ENCODE results near the gene DCTPP1.
A peak's percentile ranks its signal among the peaks of the same experiment; 100 is the strongest.
"Not testable (repeated sequence)": the region's sequence is repeated elsewhere in the genome, so short reads cannot be mapped to it uniquely, and the experiment has no call there.

Gene DCTPP1

DNA sequence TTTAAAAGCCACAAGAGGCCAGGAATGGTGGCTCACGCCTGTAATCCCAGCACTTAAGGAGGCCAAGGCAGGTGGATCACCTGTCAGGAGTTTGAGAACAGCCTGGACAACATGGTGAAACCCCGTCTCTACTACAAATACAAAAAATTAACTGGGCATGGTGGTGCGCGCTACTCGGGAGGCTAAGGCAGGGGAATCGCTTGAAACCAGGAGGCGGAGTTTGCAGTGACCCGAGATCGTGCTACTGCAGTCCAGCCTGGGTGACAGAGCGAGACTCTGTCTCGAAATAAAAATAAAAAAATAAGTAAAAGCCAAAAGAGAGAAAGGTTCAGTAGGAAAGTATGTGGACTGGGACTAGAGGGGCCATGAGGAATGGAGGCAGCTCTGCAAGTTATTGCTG lies 29.6 kb upstream of the DCTPP1 start:
- no peak overlapping the region for H3K27ac ChIP-seq (ENCODE audit: low read depth, low read length)
- H3K4me1 ChIP-seq (ENCODE audit: control insufficient read depth, insufficient read depth, low read length) = no peaks in the 10 kb centered on the region
- no peak overlapping the region for H3K9ac ChIP-seq (ENCODE audit: low read length)
- no peak overlapping the region for H3K4me3 ChIP-seq (ENCODE audit: low read length)
- H3K27me3 ChIP-seq (ENCODE audit: control insufficient read depth, insufficient read depth, low read length) = no peaks in the 10 kb centered on the region
- no peaks in the 10 kb centered on the region for H3K36me3 ChIP-seq (ENCODE audit: control insufficient read depth, insufficient read depth, low read length)

DNA sequence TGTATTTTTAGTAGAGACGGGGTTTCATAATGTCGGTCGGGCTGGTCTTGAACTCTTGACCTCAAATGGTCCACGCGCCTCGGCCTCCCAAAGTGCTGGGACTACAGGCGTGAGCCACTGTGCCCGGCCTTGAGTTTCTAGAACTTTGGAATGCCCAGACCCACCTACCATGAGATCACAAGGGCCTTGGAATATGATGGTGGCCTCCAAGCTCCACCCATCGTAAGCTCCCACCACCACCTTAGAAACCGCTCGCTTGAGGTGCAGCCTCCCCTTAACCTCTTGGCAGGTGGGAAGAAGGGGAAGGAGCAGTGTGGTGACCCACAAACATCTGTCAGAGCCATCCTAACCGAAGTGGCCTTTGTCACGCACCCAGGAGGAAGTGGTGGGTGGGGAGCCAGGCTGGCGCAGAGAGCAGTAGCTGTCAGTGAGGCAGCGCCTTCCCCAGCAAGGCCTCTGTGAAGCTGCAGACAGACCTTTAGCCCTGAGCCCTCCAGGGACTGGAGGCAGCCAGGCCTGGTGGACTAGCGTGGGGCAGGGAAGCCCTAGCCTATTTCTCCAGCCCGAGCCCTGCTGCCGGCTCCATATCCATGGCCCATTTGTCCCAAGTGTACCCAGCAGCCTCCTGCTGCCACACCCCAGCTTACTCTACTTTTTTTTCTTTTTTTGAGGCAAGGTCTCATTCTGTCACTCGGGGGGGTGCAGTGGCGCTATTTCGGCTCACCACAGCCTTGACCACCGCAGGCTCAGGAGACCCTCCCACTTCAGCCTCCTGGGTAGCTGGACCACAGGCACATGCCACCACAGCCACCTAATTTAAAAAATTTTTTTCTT lies 28.9 kb upstream of the DCTPP1 start:
- no peak overlapping the region for H3K4me3 ChIP-seq (ENCODE audit: low read length)
- H3K9ac ChIP-seq (ENCODE audit: low read length) = no peak overlapping the region
- H3K27me3 ChIP-seq (ENCODE audit: control insufficient read depth, insufficient read depth, low read length) = no peaks in the 10 kb centered on the region
- no peaks in the 10 kb centered on the region for H3K4me1 ChIP-seq (ENCODE audit: control insufficient read depth, insufficient read depth, low read length)
- no peak overlapping the region for H3K27ac ChIP-seq (ENCODE audit: low read depth, low read length)
- no peaks in the 10 kb centered on the region for H3K36me3 ChIP-seq (ENCODE audit: control insufficient read depth, insufficient read depth, low read length)

- Histone ChIP-seq H3K27me3 (ENCODE audit: control insufficient read depth, insufficient read depth, low read length) (no peaks in the 10 kb centered on the region), H3K9ac (ENCODE audit: low read length) (no peak overlapping the region), H3K4me1 (ENCODE audit: control insufficient read depth, insufficient read depth, low read length) (no peaks in the 10 kb centered on the region), H3K4me3 (ENCODE audit: low read length) (no peak overlapping the region), H3K36me3 (ENCODE audit: control insufficient read depth, insufficient read depth, low read length) (no peaks in the 10 kb centered on the region), H3K27ac (ENCODE audit: low read depth, low read length) (no peak overlapping the region)
Observed at GRCh38 chr16:30457743-30458560, 28.1 kb upstream of the DCTPP1 start.

- Histone ChIP-seq H3K4me3 (ENCODE audit: low read length) (no peak overlapping the region), H3K27ac (ENCODE audit: low read depth, low read length) (no peak overlapping the region), H3K27me3 (ENCODE audit: control insufficient read depth, insufficient read depth, low read length) (no peaks in the 10 kb centered on the region), H3K4me1 (ENCODE audit: control insufficient read depth, insufficient read depth, low read length) (no peaks in the 10 kb centered on the region), H3K9ac (ENCODE audit: low read length) (no peak overlapping the region), H3K36me3 (ENCODE audit: control insufficient read depth, insufficient read depth, low read length) (no peaks in the 10 kb centered on the region)
Observed at GRCh38 chr16:30457256-30457655, 27.4 kb upstream of the DCTPP1 start.

GRCh38 chr16:30456302-30456701 lies 26.5 kb upstream of the DCTPP1 start:
- H3K4me1 ChIP-seq (ENCODE audit: control insufficient read depth, insufficient read depth, low read length) = no peaks in the 10 kb centered on the region
- no peak overlapping the region for H3K27ac ChIP-seq (ENCODE audit: low read depth, low read length)
- H3K27me3 ChIP-seq (ENCODE audit: control insufficient read depth, insufficient read depth, low read length) = no peaks in the 10 kb centered on the region
- no peak overlapping the region for H3K9ac ChIP-seq (ENCODE audit: low read length)
- no peaks in the 10 kb centered on the region for H3K36me3 ChIP-seq (ENCODE audit: control insufficient read depth, insufficient read depth, low read length)
- H3K4me3 ChIP-seq (ENCODE audit: low read length) = no peak overlapping the region

- not testable (repeated sequence) for H3K4me3 ChIP-seq (ENCODE audit: low read length); H3K4me1 ChIP-seq (ENCODE audit: control insufficient read depth, insufficient read depth, low read length); H3K36me3 ChIP-seq (ENCODE audit: control insufficient read depth, insufficient read depth, low read length); H3K27ac ChIP-seq (ENCODE audit: low read depth, low read length); H3K27me3 ChIP-seq (ENCODE audit: control insufficient read depth, insufficient read depth, low read length); H3K9ac ChIP-seq (ENCODE audit: low read length)
Observed at GRCh38 chr16:30452709-30453580, 23.1 kb upstream of the DCTPP1 start.

DNA sequence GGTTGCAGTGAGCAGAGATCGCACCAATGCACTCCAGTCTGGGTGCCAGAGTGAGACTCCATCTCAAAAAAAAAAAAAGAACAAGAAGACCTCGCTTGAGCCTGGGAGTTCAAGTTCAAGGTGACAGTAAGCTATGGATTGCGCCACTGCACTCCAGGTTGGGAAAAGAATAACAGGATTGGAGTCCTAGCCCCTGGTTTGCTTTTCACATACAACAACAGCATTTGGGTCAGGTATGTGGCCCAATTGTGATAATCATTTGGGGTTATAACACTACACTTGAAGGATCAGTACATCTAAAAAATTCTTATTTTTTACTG lies 19.2 kb upstream of the DCTPP1 start:
- Histone ChIP-seq H3K4me3 (ENCODE audit: low read length) (no peak overlapping the region), H3K9ac (ENCODE audit: low read length) (no peak overlapping the region), H3K4me1 (ENCODE audit: control insufficient read depth, insufficient read depth, low read length) (peaks cover 6% of the 10 kb centered on the region), H3K27me3 (ENCODE audit: control insufficient read depth, insufficient read depth, low read length) (no peaks in the 10 kb centered on the region), H3K27ac (ENCODE audit: low read depth, low read length) (no peak overlapping the region), H3K36me3 (ENCODE audit: control insufficient read depth, insufficient read depth, low read length) (peaks cover 5% of the 10 kb centered on the region)

DNA sequence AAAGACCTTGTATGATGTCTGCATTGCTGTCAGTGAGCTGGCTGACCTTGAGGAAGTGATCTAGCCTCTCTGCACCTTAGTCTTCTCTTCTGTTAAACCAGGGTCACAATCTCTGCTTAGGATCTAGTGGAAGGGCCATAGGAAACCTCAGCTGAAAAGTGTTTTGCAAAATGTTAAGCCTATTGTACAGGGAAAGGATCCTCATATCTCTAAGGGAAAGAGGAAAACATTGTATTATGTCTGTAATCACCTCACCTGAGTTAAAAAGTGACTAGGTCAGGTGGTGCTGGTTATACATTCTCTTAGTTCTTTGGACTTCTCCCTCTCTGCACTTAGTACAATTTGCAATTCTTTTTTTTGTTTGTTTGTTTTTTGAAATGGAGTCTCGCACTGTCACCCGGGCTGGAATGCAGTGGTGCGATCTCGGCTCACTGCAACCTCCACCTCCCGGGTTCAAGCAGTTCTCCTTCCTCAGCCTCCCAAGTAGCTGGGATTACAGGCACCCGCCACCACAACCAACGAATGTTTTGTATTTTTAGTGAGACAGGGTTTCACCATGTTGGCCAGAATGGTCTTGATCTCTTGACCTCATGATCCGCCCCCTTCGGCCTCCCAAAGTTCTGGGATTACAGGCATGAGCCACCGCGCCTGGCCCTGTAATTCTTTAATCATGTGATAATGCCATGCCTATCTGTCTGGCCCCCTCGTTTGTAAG lies 17.8 kb upstream of the DCTPP1 start:
- H3K4me3 ChIP-seq (ENCODE audit: low read length) = no peak overlapping the region
- H3K36me3 ChIP-seq (ENCODE audit: control insufficient read depth, insufficient read depth, low read length) = peaks cover 5% of the 10 kb centered on the region
- H3K4me1 ChIP-seq (ENCODE audit: control insufficient read depth, insufficient read depth, low read length) = peaks cover 6% of the 10 kb centered on the region
- no peak overlapping the region for H3K9ac ChIP-seq (ENCODE audit: low read length)
- H3K27ac ChIP-seq (ENCODE audit: low read depth, low read length) = no peak overlapping the region
- no peaks in the 10 kb centered on the region for H3K27me3 ChIP-seq (ENCODE audit: control insufficient read depth, insufficient read depth, low read length)

DNA sequence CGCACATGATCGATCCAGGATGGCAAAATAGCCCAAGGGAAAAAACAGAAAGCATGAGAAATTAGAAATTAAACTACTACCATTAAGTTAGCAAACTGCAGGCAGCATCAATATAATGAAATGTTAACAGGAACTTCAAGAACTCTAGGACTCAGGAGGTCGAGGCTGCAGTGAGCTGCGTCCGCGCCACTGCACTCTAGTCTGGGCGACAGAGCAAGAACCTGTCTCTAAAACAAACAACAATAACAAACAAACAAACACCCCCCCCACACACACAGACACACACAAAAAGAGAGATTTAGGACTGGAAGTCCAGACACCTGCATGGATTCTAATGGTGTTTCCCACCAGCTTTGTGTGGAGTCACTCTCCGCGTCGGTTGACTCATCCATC lies 16.4 kb upstream of the DCTPP1 start:
- H3K9ac ChIP-seq (ENCODE audit: low read length) = no peak overlapping the region
- no peaks in the 10 kb centered on the region for H3K27me3 ChIP-seq (ENCODE audit: control insufficient read depth, insufficient read depth, low read length)
- peak overlapping the region; percentile 94 for H3K4me3 ChIP-seq (ENCODE audit: low read length)
- H3K4me1 ChIP-seq (ENCODE audit: control insufficient read depth, insufficient read depth, low read length) = peaks cover 6% of the 10 kb centered on the region
- H3K27ac ChIP-seq (ENCODE audit: low read depth, low read length) = peak overlapping the region; percentile 96
- H3K36me3 ChIP-seq (ENCODE audit: control insufficient read depth, insufficient read depth, low read length) = peaks cover 5% of the 10 kb centered on the region

DNA sequence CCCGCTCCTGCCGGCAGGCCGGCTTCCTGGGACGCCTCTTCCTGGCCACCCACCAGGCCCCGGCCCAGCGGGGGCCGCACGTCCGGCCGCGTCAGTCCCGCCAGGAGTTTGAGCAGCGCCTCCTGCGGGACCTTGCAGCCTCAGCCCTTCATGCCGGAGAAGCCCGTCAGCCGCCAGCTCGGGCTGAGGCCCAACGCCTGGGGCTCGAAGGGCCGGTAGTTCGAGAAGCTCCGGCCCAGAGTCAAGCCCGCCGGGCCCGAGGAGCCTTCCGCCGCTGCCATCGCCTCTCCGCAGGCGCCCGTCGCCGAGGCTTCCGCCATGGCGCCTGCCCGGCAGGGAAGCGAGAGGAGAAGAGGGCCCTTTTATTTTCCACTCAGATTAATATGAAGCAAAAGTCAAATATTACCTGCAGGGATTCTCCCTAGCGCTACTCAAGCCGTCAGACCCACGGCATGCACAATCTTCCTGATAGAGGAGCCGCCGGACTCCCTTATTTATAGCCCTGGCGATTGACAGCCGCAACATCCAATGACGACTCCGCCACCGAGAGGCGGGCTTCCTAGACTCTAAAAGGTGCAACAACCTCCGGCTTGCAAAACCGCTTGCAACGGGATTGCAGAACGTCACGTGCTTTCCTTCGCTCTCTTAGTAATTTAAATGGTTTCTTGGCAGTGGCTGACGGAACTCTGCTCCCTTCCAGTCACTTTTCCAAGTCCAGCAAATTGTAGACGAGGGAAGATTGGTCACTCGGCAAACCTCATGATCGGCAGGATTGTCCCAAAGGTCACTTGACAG lies 15.8 kb upstream of the DCTPP1 start, which contains the start of gene SEPHS2:
Gene SEPHS2 (minus strand): TSS at position 467 of the 795 bp plus-strand sequence. CDS start 147 bp downstream, at position 320.
- Histone ChIP-seq H3K36me3 (ENCODE audit: control insufficient read depth, insufficient read depth, low read length) (peaks cover 5% of the 10 kb centered on the region), H3K27ac (ENCODE audit: low read depth, low read length) (peak within 1 kb of the TSS; percentile 96), H3K27me3 (ENCODE audit: control insufficient read depth, insufficient read depth, low read length) (no peaks in the 10 kb centered on the region), H3K9ac (ENCODE audit: low read length) (peak within 1 kb of the TSS; percentile 93), H3K4me3 (ENCODE audit: low read length) (peak within 1 kb of the TSS; percentile 94), H3K4me1 (ENCODE audit: control insufficient read depth, insufficient read depth, low read length) (peaks cover 6% of the 10 kb centered on the region)

GRCh38 chr16:30445149-30445407 lies 15.2 kb upstream of the DCTPP1 start:
- Histone ChIP-seq H3K27ac (ENCODE audit: low read depth, low read length) (peak overlapping the region; percentile 96), H3K9ac (ENCODE audit: low read length) (peak overlapping the region; percentile 93), H3K4me3 (ENCODE audit: low read length) (peak overlapping the region; percentile 94), H3K36me3 (ENCODE audit: control insufficient read depth, insufficient read depth, low read length) (peaks cover 5% of the 10 kb centered on the region), H3K4me1 (ENCODE audit: control insufficient read depth, insufficient read depth, low read length) (peaks cover 6% of the 10 kb centered on the region), H3K27me3 (ENCODE audit: control insufficient read depth, insufficient read depth, low read length) (no peaks in the 10 kb centered on the region)
